GM18498 (cell line): Measurements from ENCODE around the gene FAM181B.
A peak's percentile ranks its signal among the peaks of the same experiment; 100 is the strongest.

Source experiments
- ATAC-seq: cut with Tn5 transposase; IDR thresholded peaks from one replicate; pipeline ENCODE4 v1.9.1; 2021; ENCODE audit warnings: mild to moderate bottlenecking, moderate library complexity; ENCODE audit not compliant: unreplicated experiment

Gene FAM181B

GRCh38 chr11:82733444-82734119, at the start of gene FAM181B:
Gene FAM181B, minus strand, starts transcription at chr11:82733864. Its CDS starts 135 bp downstream, at chr11:82733729.
- ATAC-seq: peak; percentile 65

- no peak for ATAC-seq
Observed at GRCh38 chr11:82782825-82783374, 49.2 kb upstream of the FAM181B start.

- no peak for ATAC-seq
Observed at GRCh38 chr11:82778776-82779175, 45.1 kb upstream of the FAM181B start.

- ATAC-seq: no peak
Observed at GRCh38 chr11:82776377-82776776, 42.7 kb upstream of the FAM181B start.

GRCh38 chr11:82775736-82776346, 42.2 kb upstream of the FAM181B start:
- ATAC-seq: peak; percentile 99

GRCh38 chr11:82775218-82775617, 41.6 kb upstream of the FAM181B start:
- ATAC-seq: no peak

GRCh38 chr11:82771781-82772180, 38.1 kb upstream of the FAM181B start:
- ATAC-seq: no peak

GRCh38 chr11:82767123-82767522, 33.5 kb upstream of the FAM181B start:
- ATAC-seq: no peak

GRCh38 chr11:82765466-82766034, 31.9 kb upstream of the FAM181B start:
- ATAC-seq: no peak

- ATAC-seq: no peak
Observed at GRCh38 chr11:82763167-82763566, 29.5 kb upstream of the FAM181B start.

GRCh38 chr11:82759649-82760048, 26.0 kb upstream of the FAM181B start:
- ATAC-seq: no peak

- ATAC-seq: no peak
Observed at GRCh38 chr11:82757660-82758357, 24.1 kb upstream of the FAM181B start.

GRCh38 chr11:82756765-82757639, 23.3 kb upstream of the FAM181B start:
- ATAC-seq: no peak

- ATAC-seq: no peak
Observed at GRCh38 chr11:82754410-82754809, 20.7 kb upstream of the FAM181B start.

- no peak for ATAC-seq
Observed at GRCh38 chr11:82753921-82754320, 20.3 kb upstream of the FAM181B start.

- ATAC-seq: no peak
Observed at GRCh38 chr11:82752801-82753200, 19.1 kb upstream of the FAM181B start.

- peak; percentile 66 for ATAC-seq
Observed at GRCh38 chr11:82750643-82751139, 17.0 kb upstream of the FAM181B start.

- no peak for ATAC-seq
Observed at GRCh38 chr11:82747471-82747870, 13.8 kb upstream of the FAM181B start.

GRCh38 chr11:82738091-82738490, 4.4 kb upstream of the FAM181B start:
- no peak for ATAC-seq

- peak; percentile 13 for ATAC-seq
Observed at GRCh38 chr11:82734120-82734479, 436 bp upstream of the FAM181B start.
